WI38 (cell line): ENCODE data around the gene DCC.

ENCODE experiments used
- H3K4me3 ChIP-seq: 2 replicates; pipeline ENCODE4 v1.5.1; 2011; ENCODE audit warnings: low read depth, mild to moderate bottlenecking, control low read depth, low read length
- CTCF ChIP-seq: IDR thresholded peaks from 2 replicates; pipeline ENCODE4 v1.5.1; 2012; ENCODE audit warnings: low read depth, mild to moderate bottlenecking, control low read depth, low read length

The DCC gene

GRCh38 chr18:52670896-52671295, 330.9 kb downstream of the DCC start:
- H3K4me3 ChIP-seq = no peak overlapping the region
- TF ChIP-seq CTCF = no peak

- no peak overlapping the region for H3K4me3 ChIP-seq
- no peak for TF ChIP-seq CTCF
Observed at GRCh38 chr18:52678034-52678433, 338.0 kb downstream of the DCC start.

GRCh38 chr18:52678551-52678950, 338.6 kb downstream of the DCC start:
- TF ChIP-seq CTCF = no peak
- H3K4me3 ChIP-seq = no peak overlapping the region

GRCh38 chr18:52679354-52679753, 339.4 kb downstream of the DCC start:
- no peak for TF ChIP-seq CTCF

GRCh38 chr18:52682260-52682659, 342.3 kb downstream of the DCC start:
- H3K4me3 ChIP-seq = no peak overlapping the region
- no peak for TF ChIP-seq CTCF

More at GRCh38 chr18:52679354-52679753, 339.4 kb downstream of the DCC start:
- H3K4me3 ChIP-seq = no peak overlapping the region

GRCh38 chr18:52685316-52685715, 345.3 kb downstream of the DCC start:
- no peak overlapping the region for H3K4me3 ChIP-seq
- no peak for TF ChIP-seq CTCF

GRCh38 chr18:52691841-52692240, 351.8 kb downstream of the DCC start:
- no peak for TF ChIP-seq CTCF
- no peak overlapping the region for H3K4me3 ChIP-seq
